KMS-11 (cell line): ENCODE results near the gene EVA1C.
"Not testable (repeated sequence)": the region's sequence is repeated elsewhere in the genome, so short reads cannot be mapped to it uniquely, and the experiment has no call there.

Experiments
- H2AFZ ChIP-seq: fragments of 200-600 bp; sonication (generic); 2 replicates; pipeline ENCODE4 v1.6.1; 2016; ENCODE audit warnings: antibody characterized with exemption, mixed run types, low read depth
- H3K27ac ChIP-seq: fragments of 200-600 bp; sonication (generic); 2 replicates; pipeline ENCODE4 v1.6.1; 2016; ENCODE audit warnings: mild to moderate bottlenecking, mixed run types
- H3K27me3 ChIP-seq: fragments of 200-600 bp; sonication (generic); 2 replicates; pipeline ENCODE4 v1.6.1; 2017; ENCODE audit warnings: mild to moderate bottlenecking, low read depth, mixed run types, moderate library complexity; ENCODE audit not compliant: insufficient read depth
- H3K36me3 ChIP-seq: fragments of 200-600 bp; sonication (generic); 2 replicates; pipeline ENCODE4 v1.6.1; 2017; ENCODE audit warnings: mild to moderate bottlenecking, mixed run types; ENCODE audit not compliant: insufficient read depth
- H3K4me1 ChIP-seq: fragments of 200-600 bp; sonication (generic); 2 replicates; pipeline ENCODE4 v1.6.1; 2016; ENCODE audit warnings: mild to moderate bottlenecking, low read depth, mixed run types; ENCODE audit not compliant: poor library complexity, severe bottlenecking
- H3K4me2 ChIP-seq: fragments of 200-600 bp; sonication (generic); 2 replicates; pipeline ENCODE4 v1.7.0; 2016; ENCODE audit warnings: mild to moderate bottlenecking, mixed run types
- H3K4me3 ChIP-seq: fragments of 200-600 bp; sonication (generic); IDR thresholded peaks from 2 replicates; pipeline ENCODE4 v1.6.1; 2017; ENCODE audit warnings: low read depth, low read length, mixed read lengths; ENCODE audit not compliant: insufficient read depth
- H3K79me2 ChIP-seq: fragments of 200-600 bp; sonication (generic); 2 replicates; pipeline ENCODE4 v1.6.1; 2016; ENCODE audit warnings: low read depth, mixed run types; ENCODE audit not compliant: insufficient read depth
- H3K9ac ChIP-seq: fragments of 200-600 bp; sonication (generic); 2 replicates; pipeline ENCODE4 v1.6.1; 2016; ENCODE audit warnings: mild to moderate bottlenecking, mixed run types
- H4K20me1 ChIP-seq: fragments of 200-600 bp; sonication (generic); 2 replicates; pipeline ENCODE4 v1.6.1; 2016; ENCODE audit warnings: mild to moderate bottlenecking, mixed run types; ENCODE audit not compliant: insufficient read depth
- TF ChIP-seq, protein P1 (sequence below): fragments of 200-600 bp; sonication (generic); conservative IDR thresholded peaks from 2 replicates; pipeline ENCODE4 v1.6.1; 2017; ENCODE audit warnings: low read depth, mild to moderate bottlenecking, antibody characterized with exemption, low read length, moderate library complexity, mixed read lengths

The EVA1C gene

DNA sequence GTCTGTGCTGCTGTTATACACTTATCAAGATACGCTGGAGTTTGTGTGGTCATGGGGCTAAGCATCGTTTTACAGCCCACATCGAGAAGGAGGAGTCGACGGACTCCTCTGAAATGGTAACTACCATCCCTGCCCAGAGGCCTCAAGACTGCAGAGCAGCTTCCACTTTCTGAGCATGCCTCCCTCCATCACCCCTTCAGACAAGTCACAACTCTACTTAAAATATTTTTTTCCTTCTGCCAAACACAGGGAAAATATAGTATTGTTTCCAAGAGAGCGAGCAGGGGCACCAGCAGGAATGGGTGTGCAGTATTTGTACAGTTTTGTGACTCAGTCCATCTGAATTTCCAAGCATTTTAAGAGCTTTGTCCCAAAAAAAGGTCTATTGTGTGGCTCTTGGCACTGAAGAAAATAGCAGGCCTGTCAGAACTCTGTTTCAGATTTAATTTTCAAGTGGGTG is 14.1 kb downstream of the EVA1C start:
- Histone ChIP-seq H2AFZ (no peak overlapping the region), H3K9ac (no peak overlapping the region)

DNA sequence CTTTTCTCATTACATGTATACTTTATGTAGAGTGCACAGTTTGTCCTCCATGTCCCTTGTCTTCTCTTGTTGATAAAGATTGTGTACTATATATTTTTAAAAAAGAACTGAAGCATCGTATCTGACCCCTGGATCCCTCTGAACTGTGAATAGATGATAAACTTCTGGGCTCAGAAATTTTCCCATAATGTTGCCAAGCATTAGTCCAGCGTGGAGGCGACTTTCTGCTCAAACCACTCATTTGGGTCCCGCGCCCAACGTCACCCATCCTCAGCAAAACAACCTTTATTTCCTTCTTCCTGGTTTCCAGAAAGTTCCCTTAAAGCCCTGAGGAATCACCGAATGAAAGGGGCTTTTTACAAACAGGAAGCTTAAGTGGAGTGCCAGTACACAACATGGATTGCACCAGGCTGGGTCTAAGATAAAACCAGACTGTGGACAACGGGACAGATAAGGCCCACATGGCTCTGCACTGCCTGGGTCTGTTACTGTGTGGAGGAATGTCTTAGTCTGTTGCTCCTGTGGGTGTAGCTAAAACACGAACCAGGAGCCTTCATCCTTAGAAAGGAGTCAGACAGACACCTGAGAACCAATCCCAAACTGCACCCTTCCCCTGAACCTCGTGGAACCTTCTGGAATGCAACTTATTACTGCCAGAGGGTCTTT is 15.6 kb downstream of the EVA1C start:
- H3K36me3 ChIP-seq: no peaks in the 10 kb centered on the region
- no peak overlapping the region for H2AFZ ChIP-seq
- H3K4me2 ChIP-seq: no peak overlapping the region
- TF ChIP-seq, protein P1, sequence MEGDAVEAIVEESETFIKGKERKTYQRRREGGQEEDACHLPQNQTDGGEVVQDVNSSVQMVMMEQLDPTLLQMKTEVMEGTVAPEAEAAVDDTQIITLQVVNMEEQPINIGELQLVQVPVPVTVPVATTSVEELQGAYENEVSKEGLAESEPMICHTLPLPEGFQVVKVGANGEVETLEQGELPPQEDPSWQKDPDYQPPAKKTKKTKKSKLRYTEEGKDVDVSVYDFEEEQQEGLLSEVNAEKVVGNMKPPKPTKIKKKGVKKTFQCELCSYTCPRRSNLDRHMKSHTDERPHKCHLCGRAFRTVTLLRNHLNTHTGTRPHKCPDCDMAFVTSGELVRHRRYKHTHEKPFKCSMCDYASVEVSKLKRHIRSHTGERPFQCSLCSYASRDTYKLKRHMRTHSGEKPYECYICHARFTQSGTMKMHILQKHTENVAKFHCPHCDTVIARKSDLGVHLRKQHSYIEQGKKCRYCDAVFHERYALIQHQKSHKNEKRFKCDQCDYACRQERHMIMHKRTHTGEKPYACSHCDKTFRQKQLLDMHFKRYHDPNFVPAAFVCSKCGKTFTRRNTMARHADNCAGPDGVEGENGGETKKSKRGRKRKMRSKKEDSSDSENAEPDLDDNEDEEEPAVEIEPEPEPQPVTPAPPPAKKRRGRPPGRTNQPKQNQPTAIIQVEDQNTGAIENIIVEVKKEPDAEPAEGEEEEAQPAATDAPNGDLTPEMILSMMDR: no peak
- H3K9ac ChIP-seq: no peak overlapping the region
- no peak overlapping the region for H3K4me3 ChIP-seq
- H3K27ac ChIP-seq: no peak overlapping the region
- no peaks in the 10 kb centered on the region for H4K20me1 ChIP-seq
- H3K79me2 ChIP-seq: no peaks in the 10 kb centered on the region
- no peaks in the 10 kb centered on the region for H3K27me3 ChIP-seq
- no peaks in the 10 kb centered on the region for H3K4me1 ChIP-seq

More for the DNA sequence above, 14.1 kb downstream of the EVA1C start:
- TF ChIP-seq, protein P1: no peak
- no peaks in the 10 kb centered on the region for H3K27me3 ChIP-seq
- H3K27ac ChIP-seq: no peak overlapping the region
- H3K4me1 ChIP-seq: no peaks in the 10 kb centered on the region
- no peaks in the 10 kb centered on the region for H4K20me1 ChIP-seq
- H3K4me3 ChIP-seq: no peak overlapping the region
- no peak overlapping the region for H3K4me2 ChIP-seq
- H3K79me2 ChIP-seq: no peaks in the 10 kb centered on the region
- no peaks in the 10 kb centered on the region for H3K36me3 ChIP-seq

DNA sequence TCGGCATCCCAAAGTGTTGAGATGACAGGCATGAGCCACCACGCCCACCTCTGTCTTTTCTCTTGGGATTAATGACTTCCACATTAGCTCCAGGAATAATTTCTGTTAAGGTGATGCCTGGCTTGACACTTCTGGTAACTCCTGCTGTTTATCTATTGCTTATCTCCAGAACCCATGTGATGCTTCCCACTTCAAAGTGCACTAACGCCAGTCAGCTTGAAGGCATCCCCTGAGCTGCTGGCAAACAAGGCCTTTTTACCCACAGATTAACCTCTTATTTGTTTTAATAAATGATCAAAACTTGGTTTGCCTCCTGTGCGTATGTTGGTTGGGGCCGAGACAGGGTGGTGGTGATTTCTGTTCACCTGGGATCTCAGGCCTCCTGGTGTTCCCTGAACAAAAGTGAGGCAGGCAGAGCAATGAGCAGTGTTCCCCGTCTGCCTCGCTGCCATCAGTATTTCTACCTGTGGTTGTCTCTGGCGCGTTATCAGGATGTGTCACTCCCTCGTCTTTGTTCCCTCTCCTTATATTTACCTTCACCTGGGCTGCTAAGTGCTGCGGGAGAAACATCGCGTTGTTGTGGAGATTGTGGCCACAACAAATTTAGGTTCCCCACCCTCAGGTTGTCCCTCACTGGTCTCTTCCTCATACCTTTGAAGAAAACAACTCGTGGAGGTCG is 20.6 kb downstream of the EVA1C start:
- H3K27ac ChIP-seq, H3K79me2 ChIP-seq, H3K27me3 ChIP-seq, H2AFZ ChIP-seq, H3K4me2 ChIP-seq, H3K4me1 ChIP-seq, H3K9ac ChIP-seq, H3K4me3 ChIP-seq, H3K36me3 ChIP-seq, H4K20me1 ChIP-seq: not testable (repeated sequence)

DNA sequence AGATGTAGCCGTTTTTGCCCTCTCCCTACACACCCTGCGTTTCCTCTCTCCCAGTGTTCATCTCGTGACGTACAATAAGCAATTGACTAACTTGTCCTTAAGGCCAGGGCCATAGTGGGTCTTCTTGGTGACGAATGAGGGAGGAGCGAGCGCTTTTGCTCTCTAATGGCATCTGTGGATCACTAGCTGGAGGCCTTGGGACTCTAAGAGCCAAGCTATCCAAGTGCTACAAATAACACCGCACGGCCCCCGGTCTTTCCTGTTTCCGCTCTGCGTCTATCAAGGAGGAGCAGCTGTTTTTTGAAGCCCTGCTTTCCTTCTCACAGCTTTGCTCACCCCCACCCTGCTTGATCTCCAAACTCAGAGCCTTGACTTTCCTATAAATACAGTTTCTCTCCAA is 25.2 kb downstream of the EVA1C start:
- H3K36me3 ChIP-seq: no peaks in the 10 kb centered on the region
- H3K27me3 ChIP-seq: no peaks in the 10 kb centered on the region
- H4K20me1 ChIP-seq: no peaks in the 10 kb centered on the region
- H3K4me2 ChIP-seq: no peak overlapping the region
- H3K9ac ChIP-seq: no peak overlapping the region
- H2AFZ ChIP-seq: no peak overlapping the region
- no peaks in the 10 kb centered on the region for H3K4me1 ChIP-seq
- no peaks in the 10 kb centered on the region for H3K79me2 ChIP-seq
- TF ChIP-seq, protein P1: no peak
- no peak overlapping the region for H3K4me3 ChIP-seq
- H3K27ac ChIP-seq: no peak overlapping the region
